T-helper 2 cell (primary cell): ENCODE results near the gene SLC35D2.
"Not testable (repeated sequence)": the region's sequence is repeated elsewhere in the genome, so short reads cannot be mapped to it uniquely, and the experiment has no call there.

Source experiments
- DNase-seq, 5 experiments: peaks; one replicate each; pipeline versions ENCODE4 v3.0.0 to v3.0.0-alpha.2; 2012 to 2022

The SLC35D2 gene

GRCh38 chr9:96400132-96400910 lies 16.8 kb upstream of the SLC35D2 start:
- DNase-seq, result no peak

- DNase-seq, result no peak
These were observed 15.8 kb upstream of the SLC35D2 start for GRCh38 chr9:96399325-96399633.

GRCh38 chr9:96398582-96399324 lies 15.2 kb upstream of the SLC35D2 start:
- DNase-seq, result peak in 1 of 5 experiments; percentile 56

GRCh38 chr9:96395964-96396363 lies 12.5 kb upstream of the SLC35D2 start:
- no peak for DNase-seq

- no peak for DNase-seq
These were observed 11.5 kb upstream of the SLC35D2 start for GRCh38 chr9:96394832-96395496.

GRCh38 chr9:96392263-96392662 lies 8.8 kb upstream of the SLC35D2 start:
- no peak for DNase-seq

GRCh38 chr9:96391021-96391765 lies 7.7 kb upstream of the SLC35D2 start:
- DNase-seq, result peak in 1 of 5 experiments; percentile 17

- no peak for DNase-seq
These were observed 4.6 kb upstream of the SLC35D2 start for GRCh38 chr9:96388144-96388543.

GRCh38 chr9:96386157-96386556 lies 2.6 kb upstream of the SLC35D2 start:
- DNase-seq, result no peak

GRCh38 chr9:96382839-96383164 lies 709 bp downstream of the SLC35D2 start:
- no peak for DNase-seq

GRCh38 chr9:96382175-96382574 lies 1.3 kb downstream of the SLC35D2 start:
- no peak for DNase-seq

- DNase-seq, result no peak
These were observed 1.8 kb downstream of the SLC35D2 start for GRCh38 chr9:96381696-96382095.

GRCh38 chr9:96381125-96381524 lies 2.4 kb downstream of the SLC35D2 start:
- DNase-seq, result no peak

- no peak for DNase-seq
These were observed 4.0 kb downstream of the SLC35D2 start for GRCh38 chr9:96379461-96379860.

GRCh38 chr9:96378187-96378586 lies 5.3 kb downstream of the SLC35D2 start:
- no peak for DNase-seq

GRCh38 chr9:96376891-96377874 lies 6.3 kb downstream of the SLC35D2 start:
- no peak for DNase-seq

GRCh38 chr9:96375507-96375906 lies 8.0 kb downstream of the SLC35D2 start:
- not testable (repeated sequence) for DNase-seq

GRCh38 chr9:96367943-96368342 lies 15.6 kb downstream of the SLC35D2 start:
- no peak for DNase-seq

GRCh38 chr9:96363175-96363967 lies 20.1 kb downstream of the SLC35D2 start:
- DNase-seq, result no peak

GRCh38 chr9:96362119-96362518 lies 21.4 kb downstream of the SLC35D2 start:
- DNase-seq, result not testable (repeated sequence)

- no peak for DNase-seq
These were observed 21.8 kb downstream of the SLC35D2 start for GRCh38 chr9:96361668-96362067.
